ENCODE data around the gene ANGPT4. TPM values are rescaled to one million over a fixed set of nuclear protein-coding genes. Genes with fewer than 3 reads are reported as not detected.

Gene ANGPT4
- total and polyA plus RNA-seq, 9 of the 15 experiments (the other 6 are each of a cell fraction or from before 2014, with no cell fraction given), result not detected

GRCh38 chr20:841568-842546 is 74.3 kb downstream of the ANGPT4 start:
- WGBS (ENCODE audit: insufficient coverage, low coverage, missing lambda C conversion rate), result 49% methylated on average over 12 of the region's 62 CpGs
- Histone ChIP-seq H3K27me3 (ENCODE audit: control insufficient read depth in 2 of 2, insufficient read depth in 2 of 2, low read length in 2 of 2) (no peaks in the 10 kb centered on the region), H3K79me2 (ENCODE audit: control insufficient read depth, insufficient read depth, low read length) (peaks cover 35% of the 10 kb centered on the region), H3K4me2 (ENCODE audit: insufficient read depth, low read length) (no peak overlapping the region), H3K9ac (ENCODE audit: insufficient read depth in 1 of 2, low read depth in 2 of 2, low read length in 2 of 2) (no peak overlapping the region), H3K36me3 (ENCODE audit: control insufficient read depth, insufficient read depth, low read length) (peaks cover 15% of the 10 kb centered on the region; the same call in 1 of the 3 replicates), H3K4me1 (replicated peaks in 1 of 2; ENCODE audit: control insufficient read depth in 2 of 2, insufficient read depth in 2 of 2, low read length in 2 of 2) (peaks cover 26 to 55% of the 10 kb centered on the region in 2 experiments), H3K9me3 (replicated peaks; ENCODE audit: control insufficient read depth, insufficient read depth, low read depth, low read length) (no peaks in the 10 kb centered on the region), H3K4me3 (no peak overlapping the region), H2AFZ (ENCODE audit: low read depth, low read length) (no peak overlapping the region), H3K27ac (ENCODE audit: extremely low read depth, low read depth, low read length) (no peak overlapping the region), H3K9me1 (ENCODE audit: control insufficient read depth, insufficient read depth, low read length) (peaks cover 3% of the 10 kb centered on the region), H4K20me1 (replicated peaks; ENCODE audit: control insufficient read depth, insufficient read depth, low read length) (0 out of 2 replicates have a peak, but pooled peaks cover 12% of the 10 kb centered on the region)
- intact Hi-C loops (cut with micrococcal nuclease), result no loop called here
- DNase-seq (ENCODE audit: extremely low read depth in 1 of 4, low spot score in 3 of 4) (no peak), ATAC-seq (no peak), FAIRE-seq (no peak)
- no TSS peak for BruUV-seq (replicated peaks)
- ChIA-PET POLR2A (interaction anchor here (0.6 kb wide), 1 partner anchor 492 kb away, joined by 3 read pairs; no protein-coding TSS in a partner anchor), CTCF (ENCODE audit: low intra/inter-chr PET ratio) (interaction anchor here (0.7 kb wide), 1 partner anchor 26 kb away, joined by 3 read pairs; no protein-coding TSS in a partner anchor)
- in situ Hi-C loops (cut with MboI), result no loop called here
- TF ChIP-seq, protein P1, sequence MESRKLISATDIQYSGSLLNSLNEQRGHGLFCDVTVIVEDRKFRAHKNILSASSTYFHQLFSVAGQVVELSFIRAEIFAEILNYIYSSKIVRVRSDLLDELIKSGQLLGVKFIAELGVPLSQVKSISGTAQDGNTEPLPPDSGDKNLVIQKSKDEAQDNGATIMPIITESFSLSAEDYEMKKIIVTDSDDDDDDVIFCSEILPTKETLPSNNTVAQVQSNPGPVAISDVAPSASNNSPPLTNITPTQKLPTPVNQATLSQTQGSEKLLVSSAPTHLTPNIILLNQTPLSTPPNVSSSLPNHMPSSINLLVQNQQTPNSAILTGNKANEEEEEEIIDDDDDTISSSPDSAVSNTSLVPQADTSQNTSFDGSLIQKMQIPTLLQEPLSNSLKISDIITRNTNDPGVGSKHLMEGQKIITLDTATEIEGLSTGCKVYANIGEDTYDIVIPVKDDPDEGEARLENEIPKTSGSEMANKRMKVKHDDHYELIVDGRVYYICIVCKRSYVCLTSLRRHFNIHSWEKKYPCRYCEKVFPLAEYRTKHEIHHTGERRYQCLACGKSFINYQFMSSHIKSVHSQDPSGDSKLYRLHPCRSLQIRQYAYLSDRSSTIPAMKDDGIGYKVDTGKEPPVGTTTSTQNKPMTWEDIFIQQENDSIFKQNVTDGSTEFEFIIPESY (CRISPR knock-in tag; IDR thresholded peaks at IDR 0.05), result peak; percentile 36; the same call in 1 of the 2 replicates
- TF ChIP-seq MEF2A (IDR thresholded peaks at IDR 0.05; ENCODE audit: control insufficient read depth, low read depth, low read length) (peak; percentile 70; the same call in 1 of the 2 replicates), POLR2G (IDR thresholded peaks at IDR 0.05; ENCODE audit: low read depth, low read length) (peak; percentile 32; the same call in 1 of the 2 replicates), CHD7 (IDR thresholded peaks at IDR 0.05; ENCODE audit: low read depth, low read length) (no peak), CEBPB (tag; IDR thresholded peaks at IDR 0.05) (0 out of 2 replicates have a peak, but pooled peaks have one; percentile 27), NR3C1 (CRISPR knock-in tag; IDR thresholded peaks at IDR 0.05) (no peak)

All from K562 (cell line).